ENCODE results near the gene GNRH2.

Gene GNRH2

GRCh38 chr20:3082955-3083952 is 39.8 kb downstream of the GNRH2 start:
- Histone ChIP-seq H3K9me3 (ENCODE audit: insufficient read depth, low read length) (no peaks in the 10 kb centered on the region), H3K36me3 (replicated peaks; ENCODE audit: low read depth, low read length) (no peaks in the 10 kb centered on the region), H3K9ac (ENCODE audit: low read length) (no peak overlapping the region), H3K27ac (ENCODE audit: low read length) (no peak overlapping the region), H3K27me3 (ENCODE audit: low read depth, low read length) (peaks cover under 1% of the 10 kb centered on the region; the same call in 1 of the 2 replicates), H3K4me3 (ENCODE audit: low read length) (no peak overlapping the region), H2AFZ (ENCODE audit: low read depth, low read length) (no peak overlapping the region), H3K79me2 (ENCODE audit: low read length) (no peaks in the 10 kb centered on the region), H3K4me1 (ENCODE audit: low read length) (no peaks in the 10 kb centered on the region), H4K20me1 (ENCODE audit: insufficient read depth, low read length) (no peaks in the 10 kb centered on the region), H3K4me2 (ENCODE audit: low read length) (no peak overlapping the region)
- TF ChIP-seq CTCF (IDR thresholded peaks at IDR 0.05; ENCODE audit: low read depth, low read length) (no peak), EZH2phosphoT487 (IDR thresholded peaks at IDR 0.05; ENCODE audit: low read depth) (no peak)

GRCh38 chr20:3084283-3084985 is 41.0 kb downstream of the GNRH2 start, which contains the start of gene AVP:
Gene AVP (minus strand): TSS chr20:3084724. CDS start chr20:3084674, 50 bp downstream.
- no peaks in the 10 kb centered on the region for H3K79me2 ChIP-seq (ENCODE audit: low read length)
- TF ChIP-seq CTCF (IDR thresholded peaks at IDR 0.05; ENCODE audit: low read depth, low read length), result no peak
- TF ChIP-seq EZH2phosphoT487 (IDR thresholded peaks at IDR 0.05; ENCODE audit: low read depth), result no peak
- no peaks in the 10 kb centered on the region for H3K27me3 ChIP-seq (ENCODE audit: low read depth, low read length)
- H2AFZ ChIP-seq (ENCODE audit: low read depth, low read length), result no peak within 1 kb of the TSS
- no peak within 1 kb of the TSS for H3K4me2 ChIP-seq (ENCODE audit: low read length)
- no peak within 1 kb of the TSS for H3K27ac ChIP-seq (ENCODE audit: low read length)
- H3K36me3 ChIP-seq (replicated peaks; ENCODE audit: low read depth, low read length), result no peaks in the 10 kb centered on the region
- no peak within 1 kb of the TSS for H3K9ac ChIP-seq (ENCODE audit: low read length)
- H3K4me3 ChIP-seq (ENCODE audit: low read length), result no peak within 1 kb of the TSS
- H3K4me1 ChIP-seq (ENCODE audit: low read length), result no peaks in the 10 kb centered on the region
- H3K9me3 ChIP-seq (ENCODE audit: insufficient read depth, low read length), result no peaks in the 10 kb centered on the region
- H4K20me1 ChIP-seq (ENCODE audit: insufficient read depth, low read length), result no peaks in the 10 kb centered on the region

- TF ChIP-seq EZH2phosphoT487 (IDR thresholded peaks at IDR 0.05; ENCODE audit: low read depth) (no peak), CTCF (IDR thresholded peaks at IDR 0.05; ENCODE audit: low read depth, low read length) (no peak)
- no peaks in the 10 kb centered on the region for H4K20me1 ChIP-seq (ENCODE audit: insufficient read depth, low read length)
- H3K4me2 ChIP-seq (ENCODE audit: low read length), result no peak overlapping the region
- H3K4me3 ChIP-seq (ENCODE audit: low read length), result no peak overlapping the region
- H2AFZ ChIP-seq (ENCODE audit: low read depth, low read length), result no peak overlapping the region
- H3K27ac ChIP-seq (ENCODE audit: low read length), result no peak overlapping the region
- no peak overlapping the region for H3K9ac ChIP-seq (ENCODE audit: low read length)
- H3K9me3 ChIP-seq (ENCODE audit: insufficient read depth, low read length), result no peaks in the 10 kb centered on the region
- H3K79me2 ChIP-seq (ENCODE audit: low read length), result no peaks in the 10 kb centered on the region
- no peaks in the 10 kb centered on the region for H3K36me3 ChIP-seq (replicated peaks; ENCODE audit: low read depth, low read length)
- no peaks in the 10 kb centered on the region for H3K4me1 ChIP-seq (ENCODE audit: low read length)
- H3K27me3 ChIP-seq (ENCODE audit: low read depth, low read length), result peaks cover under 1% of the 10 kb centered on the region; the same call in 1 of the 2 replicates
These were observed 41.6 kb downstream of the GNRH2 start for GRCh38 chr20:3084986-3085360.

GRCh38 chr20:3085571-3086072 is 42.2 kb downstream of the GNRH2 start:
- Histone ChIP-seq H3K4me2 (ENCODE audit: low read length) (no peak overlapping the region), H3K9me3 (ENCODE audit: insufficient read depth, low read length) (no peaks in the 10 kb centered on the region), H3K27me3 (ENCODE audit: low read depth, low read length) (peaks cover 7% of the 10 kb centered on the region; the same call in 1 of the 2 replicates), H3K36me3 (replicated peaks; ENCODE audit: low read depth, low read length) (no peaks in the 10 kb centered on the region), H3K27ac (ENCODE audit: low read length) (no peak overlapping the region), H2AFZ (ENCODE audit: low read depth, low read length) (no peak overlapping the region), H4K20me1 (ENCODE audit: insufficient read depth, low read length) (no peaks in the 10 kb centered on the region), H3K79me2 (ENCODE audit: low read length) (no peaks in the 10 kb centered on the region), H3K4me1 (ENCODE audit: low read length) (no peaks in the 10 kb centered on the region), H3K9ac (ENCODE audit: low read length) (no peak overlapping the region), H3K4me3 (ENCODE audit: low read length) (no peak overlapping the region)
- no peak for TF ChIP-seq EZH2phosphoT487 (IDR thresholded peaks at IDR 0.05; ENCODE audit: low read depth)
- no peak for TF ChIP-seq CTCF (IDR thresholded peaks at IDR 0.05; ENCODE audit: low read depth, low read length)
